ENCODE results near the gene PALLD. TPM values are rescaled to one million over a fixed set of nuclear protein-coding genes. Genes with fewer than 3 reads are reported as not detected.

The PALLD gene
- total RNA-seq, 1 experiment from 2014 or later, result 26.7 TPM

DNA sequence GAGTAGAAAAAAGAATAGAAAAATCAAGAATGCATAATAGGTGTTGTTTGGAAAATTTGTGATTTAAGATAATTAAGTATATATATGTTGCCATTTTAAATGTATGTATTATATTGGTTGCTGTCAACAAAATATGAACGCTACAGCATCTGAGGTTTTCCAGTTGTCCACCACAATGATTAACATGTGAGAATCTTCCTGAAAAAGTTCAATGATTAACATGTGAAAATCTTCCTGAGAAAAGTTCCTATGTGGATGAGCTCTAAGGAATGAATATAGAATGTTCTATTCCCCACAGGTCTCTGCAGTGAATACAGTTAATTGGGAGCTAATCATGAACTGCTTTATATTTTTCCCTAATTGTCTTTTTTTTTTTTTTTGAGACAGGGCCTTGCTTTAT, 298.5 kb downstream of the PALLD start:
- Histone ChIP-seq H3K4me2 (ENCODE audit: low read length) (no peak overlapping the region), H3K4me1 (ENCODE audit: insufficient read depth, low read length) (peaks cover 28% of the 10 kb centered on the region), H3K79me2 (ENCODE audit: low read length) (no peaks in the 10 kb centered on the region), H3F3A (ENCODE audit: low read length, unreplicated experiment) (no peaks in the 10 kb centered on the region), H4K20me1 (ENCODE audit: low read length) (no peaks in the 10 kb centered on the region), H3K36me3 (ENCODE audit: low read depth, low read length) (no peaks in the 10 kb centered on the region), H3K27me3 (ENCODE audit: low read length) (no peaks in the 10 kb centered on the region), H3K9me2 (replicated peaks; ENCODE audit: low read length) (no peaks in the 10 kb centered on the region), H2AFZ (ENCODE audit: low read length) (no peak overlapping the region), H3K9me3 (ENCODE audit: low read length) (no peaks in the 10 kb centered on the region), H3K27ac (ENCODE audit: low read length) (peak overlapping the region; percentile 93), H3K9ac (ENCODE audit: low read length) (no peak overlapping the region), H3K4me3 (ENCODE audit: low read length) (no peak overlapping the region)
- CTCF ChIA-PET, result no interaction called here
- intact Hi-C loops (cut with micrococcal nuclease), result no loop called here
- no TSS peak for BruUV-seq (replicated peaks)
- POLR2A ChIA-PET (ENCODE audit: unreplicated experiment), result interaction anchor here (0.6 kb wide), 1 partner anchor 29 kb away, joined by 8 read pairs; no protein-coding TSS in a partner anchor
- TF ChIP-seq, protein P1, sequence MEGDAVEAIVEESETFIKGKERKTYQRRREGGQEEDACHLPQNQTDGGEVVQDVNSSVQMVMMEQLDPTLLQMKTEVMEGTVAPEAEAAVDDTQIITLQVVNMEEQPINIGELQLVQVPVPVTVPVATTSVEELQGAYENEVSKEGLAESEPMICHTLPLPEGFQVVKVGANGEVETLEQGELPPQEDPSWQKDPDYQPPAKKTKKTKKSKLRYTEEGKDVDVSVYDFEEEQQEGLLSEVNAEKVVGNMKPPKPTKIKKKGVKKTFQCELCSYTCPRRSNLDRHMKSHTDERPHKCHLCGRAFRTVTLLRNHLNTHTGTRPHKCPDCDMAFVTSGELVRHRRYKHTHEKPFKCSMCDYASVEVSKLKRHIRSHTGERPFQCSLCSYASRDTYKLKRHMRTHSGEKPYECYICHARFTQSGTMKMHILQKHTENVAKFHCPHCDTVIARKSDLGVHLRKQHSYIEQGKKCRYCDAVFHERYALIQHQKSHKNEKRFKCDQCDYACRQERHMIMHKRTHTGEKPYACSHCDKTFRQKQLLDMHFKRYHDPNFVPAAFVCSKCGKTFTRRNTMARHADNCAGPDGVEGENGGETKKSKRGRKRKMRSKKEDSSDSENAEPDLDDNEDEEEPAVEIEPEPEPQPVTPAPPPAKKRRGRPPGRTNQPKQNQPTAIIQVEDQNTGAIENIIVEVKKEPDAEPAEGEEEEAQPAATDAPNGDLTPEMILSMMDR (conservative IDR thresholded peaks at IDR 0.05; ENCODE audit: low read depth, low read length), result no peak
- TF ChIP-seq EZH2phosphoT487 (IDR thresholded peaks at IDR 0.05; ENCODE audit: borderline replicate concordance, low read length) (no peak), EZH2 (IDR thresholded peaks at IDR 0.05; ENCODE audit: low read length, unreplicated experiment) (no peak)
- no peak for DNase-seq
- ATAC-seq, result no peak

DNA sequence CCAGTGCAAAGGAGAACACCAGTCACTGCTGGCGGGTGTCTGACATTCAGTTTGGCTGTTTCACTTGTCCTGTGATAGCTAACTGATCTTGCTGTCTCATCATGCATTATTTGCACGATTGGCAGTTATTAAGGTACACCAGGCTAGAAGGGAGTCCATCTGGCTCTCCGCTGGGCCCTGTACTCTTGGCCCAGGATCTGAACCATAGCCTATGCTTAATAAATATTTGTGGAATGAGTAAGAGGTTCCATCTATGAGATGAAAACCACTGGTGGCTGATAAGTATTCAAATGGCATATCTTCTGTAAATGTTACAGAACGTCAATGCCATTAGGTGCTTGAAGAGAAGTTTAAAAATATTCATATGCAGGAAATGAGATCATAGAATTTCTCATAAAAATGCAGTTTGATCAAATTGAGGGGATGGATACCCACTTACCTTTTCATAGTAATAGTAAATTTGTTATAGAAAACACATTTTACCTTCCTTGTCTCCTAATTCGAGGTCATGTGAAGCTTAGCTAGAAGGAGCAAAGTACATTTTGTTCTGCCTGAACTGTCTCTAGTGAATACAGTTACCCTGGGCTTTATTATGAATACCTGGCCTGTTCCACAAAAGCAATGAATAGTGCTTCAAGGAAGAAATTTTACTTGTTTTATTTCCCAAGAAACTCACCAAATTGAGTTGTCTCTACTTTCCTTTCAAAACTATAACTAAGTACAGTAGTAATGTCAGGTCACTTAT, 299.7 kb downstream of the PALLD start:
- no peaks in the 10 kb centered on the region for H3K27me3 ChIP-seq (ENCODE audit: low read length)
- H4K20me1 ChIP-seq (ENCODE audit: low read length), result no peaks in the 10 kb centered on the region
- no peaks in the 10 kb centered on the region for H3K9me3 ChIP-seq (ENCODE audit: low read length)
- DNase-seq (peak; percentile 88), ATAC-seq (peak; percentile 99)
- ChIA-PET CTCF (interaction anchor here (0.5 to 0.6 kb wide), 2 partner anchors 103 to 165 kb away, joined by 3 read pairs; no protein-coding TSS in a partner anchor), POLR2A (ENCODE audit: unreplicated experiment) (no interaction called here)
- intact Hi-C loops (cut with micrococcal nuclease), result no loop called here
- no peaks in the 10 kb centered on the region for H3K79me2 ChIP-seq (ENCODE audit: low read length)
- H3F3A ChIP-seq (ENCODE audit: low read length, unreplicated experiment), result no peaks in the 10 kb centered on the region
- peak overlapping the region; percentile 93 for H3K27ac ChIP-seq (ENCODE audit: low read length)
- peak overlapping the region; percentile 64 for H3K9ac ChIP-seq (ENCODE audit: low read length)
- no TSS peak for BruUV-seq (replicated peaks)
- H2AFZ ChIP-seq (ENCODE audit: low read length), result no peak overlapping the region
- H3K4me1 ChIP-seq (ENCODE audit: insufficient read depth, low read length), result peaks cover 28% of the 10 kb centered on the region
- no peaks in the 10 kb centered on the region for H3K9me2 ChIP-seq (replicated peaks; ENCODE audit: low read length)
- no peaks in the 10 kb centered on the region for H3K36me3 ChIP-seq (ENCODE audit: low read depth, low read length)
- no peak for TF ChIP-seq EZH2 (IDR thresholded peaks at IDR 0.05; ENCODE audit: low read length, unreplicated experiment)
- TF ChIP-seq EZH2phosphoT487 (IDR thresholded peaks at IDR 0.05; ENCODE audit: borderline replicate concordance, low read length), result no peak
- TF ChIP-seq, protein P1 (conservative IDR thresholded peaks at IDR 0.05; ENCODE audit: low read depth, low read length), result no peak
- H3K4me3 ChIP-seq (ENCODE audit: low read length), result peak overlapping the region; percentile 15; the same call in 1 of the 2 replicates
- peak overlapping the region; percentile 72 for H3K4me2 ChIP-seq (ENCODE audit: low read length)

DNA sequence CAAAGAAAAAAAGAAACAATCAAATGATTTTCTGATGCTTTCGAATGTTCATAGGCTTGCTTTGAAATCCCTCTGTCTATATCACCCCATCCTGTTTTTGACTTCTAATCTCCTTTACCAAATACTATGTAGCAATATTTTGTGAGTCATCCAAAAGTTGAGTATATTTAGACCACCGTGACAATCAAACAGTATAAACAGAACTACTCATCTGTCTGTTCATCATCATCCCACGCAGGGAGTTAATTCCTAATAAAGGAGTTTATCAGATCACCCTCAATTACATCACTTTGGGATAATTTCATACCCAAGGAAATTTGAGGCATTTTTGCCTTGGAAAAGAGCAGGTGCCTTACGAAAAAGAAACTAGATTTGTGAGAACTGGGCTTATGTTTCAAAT, 300.3 kb downstream of the PALLD start:
- DNase-seq (peak; percentile 81), ATAC-seq (peak; percentile 52)
- no peaks in the 10 kb centered on the region for H3K9me2 ChIP-seq (replicated peaks; ENCODE audit: low read length)
- no peaks in the 10 kb centered on the region for H4K20me1 ChIP-seq (ENCODE audit: low read length)
- H3K79me2 ChIP-seq (ENCODE audit: low read length), result no peaks in the 10 kb centered on the region
- H3K27me3 ChIP-seq (ENCODE audit: low read length), result no peaks in the 10 kb centered on the region
- peak overlapping the region; percentile 72 for H3K4me2 ChIP-seq (ENCODE audit: low read length)
- H3K27ac ChIP-seq (ENCODE audit: low read length), result peak overlapping the region; percentile 93
- TF ChIP-seq EZH2 (IDR thresholded peaks at IDR 0.05; ENCODE audit: low read length, unreplicated experiment), result no peak
- TF ChIP-seq, protein P1 (conservative IDR thresholded peaks at IDR 0.05; ENCODE audit: low read depth, low read length), result no peak
- TF ChIP-seq EZH2phosphoT487 (IDR thresholded peaks at IDR 0.05; ENCODE audit: borderline replicate concordance, low read length), result no peak
- peak overlapping the region; percentile 15; the same call in 1 of the 2 replicates for H3K4me3 ChIP-seq (ENCODE audit: low read length)
- no peaks in the 10 kb centered on the region for H3K36me3 ChIP-seq (ENCODE audit: low read depth, low read length)
- H2AFZ ChIP-seq (ENCODE audit: low read length), result no peak overlapping the region
- intact Hi-C loops (cut with micrococcal nuclease), result no loop called here
- no peaks in the 10 kb centered on the region for H3K9me3 ChIP-seq (ENCODE audit: low read length)
- peaks cover 28% of the 10 kb centered on the region for H3K4me1 ChIP-seq (ENCODE audit: insufficient read depth, low read length)
- no peaks in the 10 kb centered on the region for H3F3A ChIP-seq (ENCODE audit: low read length, unreplicated experiment)
- peak overlapping the region; percentile 64 for H3K9ac ChIP-seq (ENCODE audit: low read length)
- no TSS peak for BruUV-seq (replicated peaks)
- CTCF ChIA-PET, result no interaction called here
- POLR2A ChIA-PET (ENCODE audit: unreplicated experiment), result no interaction called here
